Inflammatory macrophage (primary cell): ENCODE data around the gene PDE4B.
A peak's percentile ranks its signal among the peaks of the same experiment; 100 is the strongest.

ENCODE experiments used
- DNase-seq, 2 donors: peaks; one replicate each; pipeline ENCODE4 v3.0.0-alpha.2; 2020 to 2022

Gene PDE4B

GRCh38 chr1:66207484-66207883, 414.8 kb downstream of the PDE4B start:
- no peak for DNase-seq

GRCh38 chr1:66208632-66209031, 415.9 kb downstream of the PDE4B start:
- no peak for DNase-seq

GRCh38 chr1:66210635-66211244, 418.0 kb downstream of the PDE4B start:
- DNase-seq = no peak

GRCh38 chr1:66211521-66211920, 418.8 kb downstream of the PDE4B start:
- no peak for DNase-seq

GRCh38 chr1:66213491-66213890, 420.8 kb downstream of the PDE4B start:
- no peak for DNase-seq

GRCh38 chr1:66214901-66215300, 422.2 kb downstream of the PDE4B start:
- no peak for DNase-seq

GRCh38 chr1:66217021-66217420, 424.3 kb downstream of the PDE4B start:
- no peak for DNase-seq

- no peak for DNase-seq
These were observed 424.9 kb downstream of the PDE4B start for GRCh38 chr1:66217561-66217960.

GRCh38 chr1:66220477-66220876, 427.8 kb downstream of the PDE4B start:
- no peak for DNase-seq

GRCh38 chr1:66223681-66224080, 431.0 kb downstream of the PDE4B start:
- no peak for DNase-seq

GRCh38 chr1:66226985-66227384, 434.3 kb downstream of the PDE4B start:
- DNase-seq = no peak

- no peak for DNase-seq
These were observed 435.3 kb downstream of the PDE4B start for GRCh38 chr1:66227966-66228365.

- DNase-seq = no peak
These were observed 438.5 kb downstream of the PDE4B start for GRCh38 chr1:66231217-66231616.

GRCh38 chr1:66231681-66232463, 439.2 kb downstream of the PDE4B start:
- no peak for DNase-seq

GRCh38 chr1:66237042-66237441, 444.3 kb downstream of the PDE4B start:
- DNase-seq = no peak

- DNase-seq = no peak
These were observed 445.2 kb downstream of the PDE4B start for GRCh38 chr1:66237722-66238479.

- no peak for DNase-seq
These were observed 447.1 kb downstream of the PDE4B start for GRCh38 chr1:66239834-66240233.

GRCh38 chr1:66240491-66241484, 448.1 kb downstream of the PDE4B start:
- DNase-seq = no peak

GRCh38 chr1:66242646-66243547, 450.2 kb downstream of the PDE4B start:
- peak; percentile 80 to 83 for DNase-seq

GRCh38 chr1:66243548-66244130, 450.9 kb downstream of the PDE4B start:
- DNase-seq = no peak

- DNase-seq = no peak
These were observed 451.7 kb downstream of the PDE4B start for GRCh38 chr1:66244429-66244828.
